ENCODE data around the gene HSPB9.

The HSPB9 gene

GRCh38 chr17:42101513-42102292 lies 20.9 kb upstream of the HSPB9 start:
- DNase-seq, result no peak

GRCh38 chr17:42103221-42103954 lies 19.2 kb upstream of the HSPB9 start:
- DNase-seq, result no peak

GRCh38 chr17:42104264-42104663 lies 18.3 kb upstream of the HSPB9 start:
- DNase-seq, result no peak

GRCh38 chr17:42106009-42106408 lies 16.6 kb upstream of the HSPB9 start:
- no peak for DNase-seq

GRCh38 chr17:42107124-42107523 lies 15.5 kb upstream of the HSPB9 start:
- no peak for DNase-seq

GRCh38 chr17:42107597-42108576 lies 14.7 kb upstream of the HSPB9 start:
- DNase-seq, result peak; percentile 23

GRCh38 chr17:42109086-42109485 lies 13.5 kb upstream of the HSPB9 start:
- no peak for DNase-seq

- no peak for DNase-seq
These were observed 12.0 kb upstream of the HSPB9 start for GRCh38 chr17:42110301-42111264.

GRCh38 chr17:42111265-42111636 lies 11.4 kb upstream of the HSPB9 start:
- DNase-seq, result no peak

- no peak for DNase-seq
These were observed 10.6 kb upstream of the HSPB9 start for GRCh38 chr17:42111871-42112551.

- DNase-seq, result peak; percentile 79
These were observed 9.9 kb upstream of the HSPB9 start, which contains the start of gene DHX58 for GRCh38 chr17:42112552-42113176. Gene DHX58 (minus strand): TSS chr17:42112714. CDS start chr17:42111892, 822 bp downstream.

- DNase-seq, result no peak
These were observed 9.1 kb upstream of the HSPB9 start for GRCh38 chr17:42113293-42114069.

GRCh38 chr17:42114118-42114517 lies 8.5 kb upstream of the HSPB9 start:
- DNase-seq, result no peak

- peak; percentile 59 for DNase-seq
These were observed 5.8 kb upstream of the HSPB9 start for GRCh38 chr17:42116705-42117396.

- no peak for DNase-seq
These were observed 5.0 kb upstream of the HSPB9 start for GRCh38 chr17:42117397-42118125.

- no peak for DNase-seq
These were observed 4.5 kb upstream of the HSPB9 start for GRCh38 chr17:42118126-42118510.

GRCh38 chr17:42118545-42118944 lies 4.1 kb upstream of the HSPB9 start:
- no peak for DNase-seq

- no peak for DNase-seq
These were observed 3.3 kb upstream of the HSPB9 start for GRCh38 chr17:42119301-42119700.

Measured in NCI-H2029 treated with DMSO at 0.1 percent for 48 hours (cell line).